ENCODE measurements around the gene CBFB.

GRCh38 chr16:67091906-67092566, 63.1 kb downstream of the CBFB start:
- TF ChIP-seq CTCF (IDR thresholded peaks at IDR 0.05) (no peak), POLR2A (IDR thresholded peaks at IDR 0.05) (no peak)
